ENCODE results near the gene GLIS2.
A peak's percentile ranks its signal among the peaks of the same experiment; 100 is the strongest.

The GLIS2 gene

GRCh38 chr16:4315186-4316107 lies at the start of gene GLIS2:
TSS of gene GLIS2 (plus strand) at chr16:4316067. CDS start at chr16:4332281, 16,214 bp downstream.
- no peak for DNase-seq (ENCODE audit: low read depth, low spot score)

GRCh38 chr16:4266372-4266771 lies 49.5 kb upstream of the GLIS2 start:
- DNase-seq (ENCODE audit: low read depth, low spot score): no peak

- DNase-seq (ENCODE audit: low read depth, low spot score): no peak
Measured at GRCh38 chr16:4270091-4270490, 45.8 kb upstream of the GLIS2 start.

GRCh38 chr16:4270595-4270994 lies 45.3 kb upstream of the GLIS2 start:
- no peak for DNase-seq (ENCODE audit: low read depth, low spot score)

GRCh38 chr16:4271176-4272113 lies 44.4 kb upstream of the GLIS2 start:
- DNase-seq (ENCODE audit: low read depth, low spot score): peak; percentile 71

- no peak for DNase-seq (ENCODE audit: low read depth, low spot score)
Measured at GRCh38 chr16:4272114-4272956, 43.5 kb upstream of the GLIS2 start.

- peak; percentile 11 for DNase-seq (ENCODE audit: low read depth, low spot score)
Measured at GRCh38 chr16:4273858-4274311, 42.0 kb upstream of the GLIS2 start.

- no peak for DNase-seq (ENCODE audit: low read depth, low spot score)
Measured at GRCh38 chr16:4275861-4276260, 40.0 kb upstream of the GLIS2 start.

GRCh38 chr16:4277987-4278513 lies 37.8 kb upstream of the GLIS2 start:
- no peak for DNase-seq (ENCODE audit: low read depth, low spot score)

GRCh38 chr16:4280625-4281024 lies 35.2 kb upstream of the GLIS2 start:
- no peak for DNase-seq (ENCODE audit: low read depth, low spot score)

- no peak for DNase-seq (ENCODE audit: low read depth, low spot score)
Measured at GRCh38 chr16:4283441-4283840, 32.4 kb upstream of the GLIS2 start.

GRCh38 chr16:4283939-4284338 lies 31.9 kb upstream of the GLIS2 start:
- no peak for DNase-seq (ENCODE audit: low read depth, low spot score)

GRCh38 chr16:4285167-4285566 lies 30.7 kb upstream of the GLIS2 start:
- DNase-seq (ENCODE audit: low read depth, low spot score): no peak

GRCh38 chr16:4288148-4288921 lies 27.5 kb upstream of the GLIS2 start:
- DNase-seq (ENCODE audit: low read depth, low spot score): peak; percentile 58

GRCh38 chr16:4290236-4290830 lies 25.5 kb upstream of the GLIS2 start:
- no peak for DNase-seq (ENCODE audit: low read depth, low spot score)

- DNase-seq (ENCODE audit: low read depth, low spot score): no peak
Measured at GRCh38 chr16:4291699-4292098, 24.2 kb upstream of the GLIS2 start.

- DNase-seq (ENCODE audit: low read depth, low spot score): no peak
Measured at GRCh38 chr16:4293181-4293716, 22.6 kb upstream of the GLIS2 start.

GRCh38 chr16:4293822-4294457 lies 21.9 kb upstream of the GLIS2 start:
- DNase-seq (ENCODE audit: low read depth, low spot score): no peak

- no peak for DNase-seq (ENCODE audit: low read depth, low spot score)
Measured at GRCh38 chr16:4295581-4295980, 20.3 kb upstream of the GLIS2 start.
